Transverse colon (tissue), 4 donors: ENCODE data around the gene TNNI3K.

ENCODE experiments used
- EP300 ChIP-seq: sonication (generic); formaldehyde crosslinking; IDR thresholded peaks from one replicate; pipeline ENCODE4 v1.6.1; 2017; ENCODE audit warnings: antibody characterized with exemption, low read depth
- POLR2AphosphoS5 ChIP-seq, 3 donors: sonication (generic); formaldehyde crosslinking; IDR thresholded peaks; one replicate each; pipeline ENCODE4 v1.6.1; 2016; ENCODE audit warnings: antibody characterized with exemption in 3 of 3
- TF ChIP-seq, protein P1 (sequence below), 5 experiments: fragments of 200-600 bp in 3 of 5; fragments of 450-650 bp in 2 of 5; sonication (generic) in 3 of 5; IDR thresholded peaks; 1 replicate in 2 of 5; 2 replicates in 3 of 5; pipeline ENCODE4 v1.5.1; 2016 to 2017; ENCODE audit warnings: antibody characterized with exemption in 5 of 5, inconsistent platforms in 3 of 5, mild to moderate bottlenecking in 2 of 5, moderate library complexity in 1 of 5

DNA sequence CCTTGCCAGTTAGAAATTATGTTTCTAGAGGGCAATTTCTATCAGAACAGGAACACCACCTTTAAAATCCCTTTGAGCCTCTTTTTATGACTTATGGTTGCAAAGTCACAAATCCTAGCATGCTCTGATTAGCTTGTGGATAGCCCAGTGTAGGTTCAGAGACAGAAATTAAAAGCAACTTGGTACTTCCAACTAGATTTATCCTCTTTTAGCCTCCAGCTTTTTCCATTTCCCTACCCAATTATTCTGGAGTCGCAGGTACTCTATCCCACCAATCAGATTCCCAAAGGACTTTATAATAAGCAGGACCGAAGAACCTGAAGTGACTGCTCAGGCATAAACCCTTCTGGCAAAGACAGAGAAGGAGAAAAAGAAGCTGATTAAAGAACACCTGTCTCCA lies 310.6 kb downstream of the TNNI3K start:
- TF ChIP-seq, protein P1, sequence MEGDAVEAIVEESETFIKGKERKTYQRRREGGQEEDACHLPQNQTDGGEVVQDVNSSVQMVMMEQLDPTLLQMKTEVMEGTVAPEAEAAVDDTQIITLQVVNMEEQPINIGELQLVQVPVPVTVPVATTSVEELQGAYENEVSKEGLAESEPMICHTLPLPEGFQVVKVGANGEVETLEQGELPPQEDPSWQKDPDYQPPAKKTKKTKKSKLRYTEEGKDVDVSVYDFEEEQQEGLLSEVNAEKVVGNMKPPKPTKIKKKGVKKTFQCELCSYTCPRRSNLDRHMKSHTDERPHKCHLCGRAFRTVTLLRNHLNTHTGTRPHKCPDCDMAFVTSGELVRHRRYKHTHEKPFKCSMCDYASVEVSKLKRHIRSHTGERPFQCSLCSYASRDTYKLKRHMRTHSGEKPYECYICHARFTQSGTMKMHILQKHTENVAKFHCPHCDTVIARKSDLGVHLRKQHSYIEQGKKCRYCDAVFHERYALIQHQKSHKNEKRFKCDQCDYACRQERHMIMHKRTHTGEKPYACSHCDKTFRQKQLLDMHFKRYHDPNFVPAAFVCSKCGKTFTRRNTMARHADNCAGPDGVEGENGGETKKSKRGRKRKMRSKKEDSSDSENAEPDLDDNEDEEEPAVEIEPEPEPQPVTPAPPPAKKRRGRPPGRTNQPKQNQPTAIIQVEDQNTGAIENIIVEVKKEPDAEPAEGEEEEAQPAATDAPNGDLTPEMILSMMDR (IDR thresholded peaks at IDR 0.05): no peak
- TF ChIP-seq EP300 (no peak), POLR2AphosphoS5 (IDR thresholded peaks at IDR 0.05) (no peak)
